Esophagus muscularis mucosa (tissue), 4 donors: ENCODE data around the gene TTC19. TPM values are rescaled to one million over a fixed set of nuclear protein-coding genes. Genes with fewer than 3 reads are reported as not detected.
A peak's percentile ranks its signal among the peaks of the same experiment; 100 is the strongest.

Experiments used
- DNase-seq: peaks from one replicate; pipeline ENCODE4 v3.0.0-alpha.2; 2017; ENCODE audit errors: extremely low spot score
- H3K27ac ChIP-seq, 4 donors: fragments of 200-600 bp; sonication (generic); replicated peaks in 1 of 4; 1 replicate in 3 of 4; 2 replicates in 1 of 4; pipeline ENCODE4 v1.5.1; 2016 to 2019; ENCODE audit warnings: mild to moderate bottlenecking in 1 of 4
- H3K27me3 ChIP-seq, 4 donors: fragments of 200-600 bp; sonication (generic); one replicate each; pipeline versions ENCODE4 v1.5.1 to v1.6.0; 2016 to 2019
- H3K36me3 ChIP-seq, 4 donors: fragments of 200-600 bp; sonication (generic); one replicate each; pipeline ENCODE4 v1.5.1; 2016 to 2019
- H3K4me1 ChIP-seq, 4 donors: fragments of 200-600 bp; sonication (generic); one replicate each; pipeline ENCODE4 v1.5.1; 2016 to 2019
- H3K4me3 ChIP-seq, 4 donors: fragments of 200-600 bp; sonication (generic); 1 replicate in 2 of 4; 2 replicates in 2 of 4; pipeline ENCODE4 v1.5.1; 2016 to 2019; ENCODE audit warnings: mild to moderate bottlenecking in 4 of 4, moderate library complexity in 1 of 4
- H3K9me3 ChIP-seq, 4 donors: fragments of 200-600 bp; sonication (generic); 1 replicate in 3 of 4; 2 replicates in 1 of 4; pipeline ENCODE4 v1.5.1; 2016 to 2019
- CTCF ChIP-seq, 3 experiments: fragments of 200-600 bp in 2 of 3; fragments of 450-650 bp in 1 of 3; sonication (generic) in 2 of 3; IDR thresholded peaks; one replicate each; pipeline ENCODE4 v1.5.1; 2017 to 2019; ENCODE audit warnings: antibody characterized with exemption in 3 of 3, mild to moderate bottlenecking in 2 of 3, moderate library complexity in 1 of 3
- EP300 ChIP-seq: sonication (generic); formaldehyde crosslinking; IDR thresholded peaks from one replicate; pipeline ENCODE4 v1.6.1; 2017; ENCODE audit warnings: antibody characterized with exemption
- POLR2A ChIP-seq: fragments of 450-650 bp; IDR thresholded peaks from one replicate; pipeline ENCODE4 v1.6.1; 2017; ENCODE audit warnings: antibody characterized with exemption, moderate library complexity, mild to moderate bottlenecking, low read depth
- POLR2AphosphoS5 ChIP-seq, 2 donors: sonication (generic); formaldehyde crosslinking; IDR thresholded peaks; one replicate each; pipeline ENCODE4 v1.6.1; 2017; ENCODE audit warnings: antibody characterized with exemption in 2 of 2
- WGBS: methylation state at CpG from one replicate; pipeline ENCODE4 v1.1.5; 2018; 5-methylcytosine and 5-hydroxymethylcytosine counted together
- intact Hi-C: fragments of 100-400 bp; cut with DNase I; formaldehyde crosslinking; loops from one replicate; pipeline ENCODE4 v1.15.1; 2023
- total RNA-seq, 4 donors: library from RNA; depleted of rRNA; stranded (reverse); fragments of >200 nt; gene quantifications; one replicate each; pipeline versions ENCODE4 v1.1.0 to v1.2.1, GENCODE V29; 2016

Gene TTC19
- total RNA-seq, 4 donors from 2014 or later: 40.9 to 56.4 (median 50.5) TPM

GRCh38 chr17:16026895-16027294, 27.3 kb downstream of the TTC19 start:
- Histone ChIP-seq H3K27me3 (no peaks in the 10 kb centered on the region), H3K9me3 (no peaks in the 10 kb centered on the region), H3K27ac (peak overlapping the region in 2 of 4 donors; percentile 59 to 66), H3K4me1 (peaks cover 5 to 14% (median 11%) of the 10 kb centered on the region in 4 donors), H3K36me3 (peaks cover 36 to 89% (median 67%) of the 10 kb centered on the region in 4 donors), H3K4me3 (no peak overlapping the region)
- no peak for TF ChIP-seq EP300
- TF ChIP-seq POLR2A: no peak
- TF ChIP-seq CTCF (IDR thresholded peaks at IDR 0.05): no peak
- no peak for TF ChIP-seq POLR2AphosphoS5 (IDR thresholded peaks at IDR 0.05)
- no peak for DNase-seq
- 88% methylated on average over 5 of the region's 5 CpGs for WGBS
- intact Hi-C loops: no loop called here

DNA sequence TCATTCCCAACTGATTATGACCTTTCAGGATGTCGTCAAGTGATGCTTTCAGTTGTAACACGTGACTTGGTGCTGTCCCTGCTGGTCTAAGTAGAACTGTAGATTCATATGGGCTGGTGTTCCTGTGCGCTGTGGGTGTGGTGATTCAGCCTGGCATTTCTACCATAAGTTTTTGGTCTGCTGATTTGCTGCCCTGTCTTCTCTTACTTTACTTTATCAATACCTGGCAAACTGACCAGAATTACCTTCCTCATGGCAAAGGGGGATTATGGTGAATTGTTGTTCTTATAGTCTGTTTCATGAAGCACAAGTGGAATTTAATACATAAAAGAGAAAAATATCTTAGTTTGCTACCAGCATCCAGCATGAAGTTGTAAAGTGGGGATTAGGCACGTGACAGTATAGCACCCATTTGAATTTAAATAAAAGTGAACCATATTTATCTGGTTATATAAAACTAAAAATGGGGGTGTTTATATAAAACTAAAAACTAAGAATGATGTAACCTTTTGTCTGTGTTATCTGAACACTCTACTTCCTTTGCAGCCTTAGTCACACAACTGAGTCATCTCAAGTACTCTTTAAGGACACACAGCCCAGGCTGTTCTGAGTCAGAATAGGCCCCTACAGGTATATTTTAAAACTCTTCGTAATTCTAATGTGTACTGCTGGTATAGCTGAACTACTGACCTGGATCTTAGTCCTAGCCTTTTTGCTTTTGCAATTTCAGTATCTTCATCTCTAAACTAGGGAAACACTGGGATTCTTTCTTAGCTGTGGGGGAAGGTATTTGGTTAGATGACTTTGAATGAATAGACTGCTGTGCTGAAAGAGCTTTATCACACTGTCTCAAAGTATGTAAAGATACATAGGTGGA, 28.3 kb downstream of the TTC19 start:
- Histone ChIP-seq H3K4me1 (peaks cover 5 to 14% (median 9%) of the 10 kb centered on the region in 4 donors), H3K27ac (peak overlapping the region; percentile 57 to 66 (median 60)), H3K36me3 (peaks cover 47 to 94% (median 74%) of the 10 kb centered on the region in 4 donors), H3K4me3 (no peak overlapping the region), H3K9me3 (no peaks in the 10 kb centered on the region), H3K27me3 (no peaks in the 10 kb centered on the region)
- no peak for DNase-seq
- TF ChIP-seq POLR2A (no peak), POLR2AphosphoS5 (IDR thresholded peaks at IDR 0.05) (peak in 1 of 2 donors; percentile 51), CTCF (IDR thresholded peaks at IDR 0.05) (no peak)
- 70% methylated on average over 5 of the region's 5 CpGs for WGBS
- intact Hi-C loops: no loop called here

- intact Hi-C loops: no loop called here
- Histone ChIP-seq H3K4me3 (no peak overlapping the region), H3K27ac (no peak overlapping the region), H3K36me3 (peaks cover 51 to 100% (median 85%) of the 10 kb centered on the region in 4 donors), H3K4me1 (no peaks in the 10 kb centered on the region), H3K27me3 (no peaks in the 10 kb centered on the region), H3K9me3 (no peaks in the 10 kb centered on the region)
- TF ChIP-seq POLR2A (no peak), POLR2AphosphoS5 (IDR thresholded peaks at IDR 0.05) (no peak)
- no peak for DNase-seq
- 96% methylated on average over 7 of the region's 7 CpGs for WGBS
These were observed 34.2 kb downstream of the TTC19 start for GRCh38 chr17:16033729-16034349.

DNA sequence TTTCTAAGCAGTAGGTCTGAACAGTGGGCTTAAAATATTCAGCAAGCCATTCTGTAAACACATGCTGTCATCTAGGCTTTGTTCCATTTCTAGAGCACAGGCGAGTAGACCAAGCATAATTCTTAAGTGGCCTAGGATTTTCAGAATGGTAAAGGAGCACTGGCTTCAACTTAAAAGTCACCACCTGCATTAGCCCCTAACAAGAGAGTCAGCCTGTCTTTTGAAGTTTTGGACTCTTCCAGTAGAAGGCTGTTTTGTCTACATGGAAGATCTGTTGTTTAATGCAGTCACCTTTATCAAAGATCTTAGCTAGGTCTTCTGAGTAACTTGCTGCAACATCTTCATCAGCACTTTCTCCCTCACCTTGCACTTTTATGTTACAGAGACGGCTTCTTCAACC, 36.6 kb downstream of the TTC19 start:
- Histone ChIP-seq H3K36me3 (peaks cover 54 to 99% (median 90%) of the 10 kb centered on the region in 4 donors), H3K4me1 (no peaks in the 10 kb centered on the region), H3K27me3 (no peaks in the 10 kb centered on the region), H3K4me3 (no peak overlapping the region), H3K27ac (no peak overlapping the region), H3K9me3 (no peaks in the 10 kb centered on the region)
- TF ChIP-seq POLR2AphosphoS5 (IDR thresholded peaks at IDR 0.05) (no peak), POLR2A (no peak), EP300 (no peak), CTCF (IDR thresholded peaks at IDR 0.05) (no peak)
- no peak for DNase-seq
- intact Hi-C loops: no loop called here
- 96% methylated on average over 2 of the region's 2 CpGs for WGBS

DNA sequence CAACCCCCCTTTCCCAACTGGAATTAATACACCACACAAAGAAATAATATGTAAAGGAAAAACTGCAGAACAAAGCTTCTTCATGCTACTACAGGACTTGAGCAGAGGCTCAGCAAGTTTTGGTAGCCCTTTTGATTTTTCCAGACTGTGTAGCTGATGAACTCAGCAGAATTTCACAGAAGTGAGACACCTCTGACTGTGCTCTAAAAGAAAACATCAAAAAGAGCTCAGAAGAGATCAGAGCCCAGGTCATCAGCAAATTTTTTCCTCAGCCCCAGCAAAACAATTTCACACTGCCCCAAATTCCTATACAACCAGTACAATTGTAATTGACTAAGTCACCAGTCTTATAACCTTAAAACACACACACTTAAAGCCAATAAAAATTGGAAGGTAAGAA, 38.0 kb downstream of the TTC19 start:
- intact Hi-C loops: no loop called here
- Histone ChIP-seq H3K27me3 (no peaks in the 10 kb centered on the region), H3K4me3 (no peak overlapping the region), H3K36me3 (peaks cover 42 to 98% (median 91%) of the 10 kb centered on the region in 4 donors), H3K9me3 (no peaks in the 10 kb centered on the region), H3K27ac (no peak overlapping the region), H3K4me1 (no peaks in the 10 kb centered on the region)
- TF ChIP-seq POLR2A (no peak), EP300 (no peak), POLR2AphosphoS5 (IDR thresholded peaks at IDR 0.05) (no peak), CTCF (IDR thresholded peaks at IDR 0.05) (no peak)
- DNase-seq: no peak
